Measurements from ENCODE around the gene SLC7A7. TPM values are rescaled to one million over a fixed set of nuclear protein-coding genes. Genes with fewer than 3 reads are reported as not detected.

SLC7A7 gene
- total and polyA plus RNA-seq, 2 experiments from 2014 or later, result 3.6 to 4.1 TPM

- Histone ChIP-seq H3K79me2 (replicated peaks; ENCODE audit: insufficient read depth) (no peaks in the 10 kb centered on the region), H3K27ac (ENCODE audit: low read depth) (no peak overlapping the region), H2AFZ (no peak overlapping the region; the same call in 1 of the 2 replicates), H3K4me3 (no peak overlapping the region), H3K4me2 (no peak overlapping the region), H3F3A (replicated peaks; ENCODE audit: low read depth) (no peaks in the 10 kb centered on the region), H3K27me3 (ENCODE audit: insufficient read depth) (no peaks in the 10 kb centered on the region), H4K20me1 (replicated peaks; ENCODE audit: insufficient read depth) (no peaks in the 10 kb centered on the region), H3K36me3 (ENCODE audit: insufficient read depth) (no peaks in the 10 kb centered on the region), H3K4me1 (ENCODE audit: insufficient read depth) (peaks cover 13% of the 10 kb centered on the region), H3K9me2 (ENCODE audit: insufficient read depth) (0 out of 2 replicates have a peak, but pooled peaks cover 2% of the 10 kb centered on the region)
- H3K9me3 Mint-ChIP-seq, result no peaks in the 10 kb centered on the region
- ATAC-seq, result no peak
- no peak overlapping the region for H3K27ac Mint-ChIP-seq
- no peak for DNase-seq (ENCODE audit: low spot score)
- no peak for TF ChIP-seq ZNF462 (CRISPR knock-in tag; IDR thresholded peaks at IDR 0.05)
- no peak for TF ChIP-seq POLR2AphosphoS5 (IDR thresholded peaks at IDR 0.05; ENCODE audit: low read depth)
- no peak for TF ChIP-seq EZH2phosphoT487 (IDR thresholded peaks at IDR 0.05; ENCODE audit: unreplicated experiment)
- no peak for TF ChIP-seq ZNF114 (CRISPR knock-in tag; IDR thresholded peaks at IDR 0.05)
- no peak for TF ChIP-seq CTCF (conservative IDR thresholded peaks at IDR 0.05; ENCODE audit: low read depth in 2 of 2)
- TF ChIP-seq JUNB (IDR thresholded peaks at IDR 0.05; ENCODE audit: unreplicated experiment), result no peak
- TF ChIP-seq CREB1 (CRISPR knock-in tag; IDR thresholded peaks at IDR 0.05; ENCODE audit: low read depth), result no peak
- TF ChIP-seq ETS1 (IDR thresholded peaks at IDR 0.05), result no peak
- TF ChIP-seq NANOG (IDR thresholded peaks at IDR 0.05; ENCODE audit: borderline replicate concordance), result no peak
- no peak for TF ChIP-seq REST (IDR thresholded peaks at IDR 0.05; ENCODE audit: unreplicated experiment)
- TF ChIP-seq EZH2 (IDR thresholded peaks at IDR 0.05; ENCODE audit: low read depth, unreplicated experiment), result no peak
- no peak for TF ChIP-seq STAT1 (IDR thresholded peaks at IDR 0.05; ENCODE audit: unreplicated experiment)
- H3K27me3 Mint-ChIP-seq (ENCODE audit: insufficient read depth, low read depth, poor library complexity), result peaks cover 2% of the 10 kb centered on the region
- no peak overlapping the region for H3K4me3 Mint-ChIP-seq
- peaks cover 15% of the 10 kb centered on the region for H3K4me1 Mint-ChIP-seq
- H3K36me3 Mint-ChIP-seq (ENCODE audit: low read depth), result no peaks in the 10 kb centered on the region
These were observed 67.5 kb downstream of the SLC7A7 start for GRCh38 chr14:22747769-22748168.
